ENCODE measurements around the gene MRPS5.

The MRPS5 gene

DNA sequence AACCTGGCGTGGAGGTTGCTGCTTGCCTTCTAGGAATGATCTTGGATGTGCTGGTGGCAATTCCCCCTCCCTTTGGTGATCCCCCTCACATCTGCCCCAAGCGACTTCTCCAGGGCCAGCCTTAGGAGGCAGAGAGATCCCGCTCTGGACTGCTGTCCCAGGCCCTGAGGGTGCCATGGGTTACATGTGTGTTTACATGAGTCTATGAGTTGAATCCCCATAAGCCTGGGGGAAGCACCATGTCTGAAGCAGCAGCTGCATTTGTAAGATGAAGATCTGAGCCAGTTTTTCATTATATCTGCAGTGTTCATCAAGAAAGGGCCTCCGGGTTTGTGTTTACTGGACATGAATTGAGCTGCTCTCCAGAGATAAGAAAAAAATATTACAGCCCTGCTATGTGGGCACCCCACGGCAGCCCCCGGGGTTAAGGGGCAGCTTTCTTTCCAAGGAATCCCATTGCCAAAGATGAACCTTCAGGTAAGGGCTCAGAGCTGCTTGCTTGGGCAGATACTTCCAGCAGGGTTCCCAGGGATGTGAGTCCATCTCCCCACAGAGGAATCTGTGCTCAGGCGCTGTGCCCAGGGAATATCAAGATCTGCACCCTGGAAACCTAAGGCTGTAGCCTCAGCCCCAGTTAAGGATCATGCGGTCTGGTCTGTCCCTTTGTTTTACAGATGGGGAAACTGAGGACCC lies 46.0 kb downstream of the MRPS5 start:
- H3K27me3 ChIP-seq (ENCODE audit: control insufficient read depth in 1 of 2, insufficient read depth in 2 of 2, low read length in 2 of 2), result peaks cover 5 to 11% of the 10 kb centered on the region in 2 donors
- H3K4me1 ChIP-seq (ENCODE audit: control insufficient read depth in 1 of 2, insufficient read depth in 2 of 2, low read length in 2 of 2), result peaks cover 0 to 7% of the 10 kb centered on the region in 2 donors
- no peak overlapping the region for H3K9ac ChIP-seq (ENCODE audit: low read depth in 1 of 2, low read length in 2 of 2)
- H3K27ac ChIP-seq (ENCODE audit: low read depth, low read length), result no peak overlapping the region
- H3K9me3 ChIP-seq (ENCODE audit: control insufficient read depth in 1 of 2, low read length in 2 of 2), result no peaks in the 10 kb centered on the region
- no peak overlapping the region for H3K4me3 ChIP-seq (ENCODE audit: low read depth in 1 of 2, low read length in 2 of 2)
- no peaks in the 10 kb centered on the region for H3K36me3 ChIP-seq (ENCODE audit: control insufficient read depth in 1 of 2, insufficient read depth in 2 of 2, low read length in 2 of 2)

DNA sequence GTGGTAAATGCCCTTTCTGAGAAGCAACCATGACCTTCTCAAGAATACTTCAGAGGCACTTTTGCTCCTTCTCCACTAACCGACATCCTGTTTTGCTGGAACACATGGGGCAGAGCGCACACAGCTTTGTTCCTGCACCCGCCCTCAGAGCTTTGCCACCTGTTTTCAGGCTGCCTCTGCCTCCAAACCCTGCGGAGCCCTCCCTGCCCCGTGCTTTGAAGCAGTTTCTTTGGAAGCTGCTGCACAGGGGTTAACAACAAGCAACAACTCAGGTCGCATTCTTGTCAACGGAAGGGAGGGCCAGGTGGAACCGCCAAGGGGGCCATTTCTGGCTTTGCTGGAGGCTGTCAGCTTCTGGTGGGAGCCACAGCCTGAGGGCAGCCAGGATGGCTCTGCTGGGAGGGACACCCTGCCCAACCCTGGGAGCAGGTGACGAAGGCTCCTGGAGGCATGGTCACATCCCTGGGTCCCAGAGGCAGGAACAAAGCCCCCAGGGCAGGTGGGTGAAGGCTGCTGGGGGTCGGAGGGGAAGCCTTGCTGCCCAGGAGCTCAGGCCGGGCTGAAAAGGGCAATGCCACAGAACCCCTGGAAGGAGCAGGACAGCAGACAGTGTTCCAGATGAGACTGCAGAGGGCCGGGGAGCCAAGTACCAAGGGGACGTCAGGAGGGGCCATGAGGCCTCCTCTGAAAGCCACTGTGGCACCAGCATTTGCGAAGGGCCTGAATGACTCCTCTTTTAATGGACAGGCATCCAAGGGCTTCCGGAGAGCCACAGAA lies 46.8 kb downstream of the MRPS5 start:
- Histone ChIP-seq H3K4me3 (ENCODE audit: low read depth in 1 of 2, low read length in 2 of 2) (no peak overlapping the region), H3K4me1 (ENCODE audit: control insufficient read depth in 1 of 2, insufficient read depth in 2 of 2, low read length in 2 of 2) (peaks cover 0 to 7% of the 10 kb centered on the region in 2 donors), H3K27ac (ENCODE audit: low read depth, low read length) (no peak overlapping the region), H3K9me3 (ENCODE audit: control insufficient read depth in 1 of 2, low read length in 2 of 2) (no peaks in the 10 kb centered on the region), H3K36me3 (ENCODE audit: control insufficient read depth in 1 of 2, insufficient read depth in 2 of 2, low read length in 2 of 2) (no peaks in the 10 kb centered on the region), H3K9ac (ENCODE audit: low read depth in 1 of 2, low read length in 2 of 2) (no peak overlapping the region), H3K27me3 (ENCODE audit: control insufficient read depth in 1 of 2, insufficient read depth in 2 of 2, low read length in 2 of 2) (peaks cover 5 to 11% of the 10 kb centered on the region in 2 donors)

- no peaks in the 10 kb centered on the region for H3K36me3 ChIP-seq (ENCODE audit: control insufficient read depth in 1 of 2, insufficient read depth in 2 of 2, low read length in 2 of 2)
- H3K27ac ChIP-seq (ENCODE audit: low read depth, low read length), result no peak overlapping the region
- H3K9ac ChIP-seq (ENCODE audit: low read depth in 1 of 2, low read length in 2 of 2), result no peak overlapping the region
- peaks cover 5 to 8% of the 10 kb centered on the region in 2 donors for H3K27me3 ChIP-seq (ENCODE audit: control insufficient read depth in 1 of 2, insufficient read depth in 2 of 2, low read length in 2 of 2)
- peaks cover 0 to 7% of the 10 kb centered on the region in 2 donors for H3K4me1 ChIP-seq (ENCODE audit: control insufficient read depth in 1 of 2, insufficient read depth in 2 of 2, low read length in 2 of 2)
- no peaks in the 10 kb centered on the region for H3K9me3 ChIP-seq (ENCODE audit: control insufficient read depth in 1 of 2, low read length in 2 of 2)
- H3K4me3 ChIP-seq (ENCODE audit: low read depth in 1 of 2, low read length in 2 of 2), result no peak overlapping the region
Observed at GRCh38 chr2:95073856-95074662, 47.5 kb downstream of the MRPS5 start.

DNA sequence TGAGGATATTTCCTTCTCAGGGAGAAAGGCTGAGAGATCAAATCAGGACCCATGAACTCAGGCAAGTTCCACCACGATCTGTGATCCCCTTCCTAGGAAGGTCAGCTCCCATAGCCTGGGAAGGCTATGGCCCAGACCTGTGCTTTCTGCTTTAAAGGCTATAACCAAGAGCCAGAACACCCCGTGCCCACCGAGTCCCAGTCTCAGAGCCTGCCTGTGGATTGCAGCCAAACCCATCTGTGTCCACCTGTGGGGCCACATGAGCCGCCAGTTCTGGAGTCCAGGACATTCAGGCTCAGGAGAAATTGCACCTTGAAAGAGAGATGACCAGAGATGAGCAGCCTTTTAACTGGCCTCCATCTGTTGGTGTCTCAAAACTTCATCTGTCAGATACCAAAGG lies 49.2 kb downstream of the MRPS5 start:
- Histone ChIP-seq H3K9ac (ENCODE audit: low read depth in 1 of 2, low read length in 2 of 2) (no peak overlapping the region), H3K4me1 (ENCODE audit: control insufficient read depth in 1 of 2, insufficient read depth in 2 of 2, low read length in 2 of 2) (peaks cover 0 to 7% of the 10 kb centered on the region in 2 donors), H3K9me3 (ENCODE audit: control insufficient read depth in 1 of 2, low read length in 2 of 2) (no peaks in the 10 kb centered on the region), H3K27me3 (ENCODE audit: control insufficient read depth in 1 of 2, insufficient read depth in 2 of 2, low read length in 2 of 2) (peaks cover 0 to 7% of the 10 kb centered on the region in 2 donors), H3K27ac (ENCODE audit: low read depth, low read length) (no peak overlapping the region), H3K4me3 (ENCODE audit: low read depth in 1 of 2, low read length in 2 of 2) (no peak overlapping the region), H3K36me3 (ENCODE audit: control insufficient read depth in 1 of 2, insufficient read depth in 2 of 2, low read length in 2 of 2) (no peaks in the 10 kb centered on the region)

DNA sequence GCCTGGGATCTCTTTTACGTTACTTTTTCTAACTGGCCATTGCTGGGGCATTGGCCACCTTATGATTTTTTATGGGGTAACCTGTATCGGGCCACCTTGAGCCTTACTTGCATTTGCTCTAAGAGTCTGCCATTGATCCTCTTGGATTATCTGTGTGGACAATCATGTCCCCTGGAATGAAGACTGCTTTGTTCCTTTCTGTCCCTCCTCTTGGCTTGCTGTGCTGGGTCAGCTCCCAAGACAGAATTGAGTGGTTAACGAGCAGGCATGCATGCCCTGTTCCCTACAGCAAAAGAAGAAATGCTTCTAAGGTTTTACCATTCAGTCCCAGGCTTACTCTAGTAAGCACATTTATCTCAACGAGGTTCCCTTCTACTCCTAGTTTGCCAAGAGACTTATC lies 49.8 kb downstream of the MRPS5 start:
- Histone ChIP-seq H3K4me3 (ENCODE audit: low read depth in 1 of 2, low read length in 2 of 2) (no peak overlapping the region), H3K27me3 (ENCODE audit: control insufficient read depth in 1 of 2, insufficient read depth in 2 of 2, low read length in 2 of 2) (peaks cover 0 to 7% of the 10 kb centered on the region in 2 donors), H3K9ac (ENCODE audit: low read depth in 1 of 2, low read length in 2 of 2) (no peak overlapping the region), H3K27ac (ENCODE audit: low read depth, low read length) (no peak overlapping the region), H3K9me3 (ENCODE audit: control insufficient read depth in 1 of 2, low read length in 2 of 2) (no peaks in the 10 kb centered on the region), H3K4me1 (ENCODE audit: control insufficient read depth in 1 of 2, insufficient read depth in 2 of 2, low read length in 2 of 2) (peaks cover 0 to 4% of the 10 kb centered on the region in 2 donors), H3K36me3 (ENCODE audit: control insufficient read depth in 1 of 2, insufficient read depth in 2 of 2, low read length in 2 of 2) (no peaks in the 10 kb centered on the region)

- Histone ChIP-seq H3K36me3 (ENCODE audit: control insufficient read depth in 1 of 2, insufficient read depth in 2 of 2, low read length in 2 of 2) (no peaks in the 10 kb centered on the region), H3K9me3 (ENCODE audit: control insufficient read depth in 1 of 2, low read length in 2 of 2) (no peaks in the 10 kb centered on the region), H3K4me3 (ENCODE audit: low read depth in 1 of 2, low read length in 2 of 2) (no peak overlapping the region), H3K4me1 (ENCODE audit: control insufficient read depth in 1 of 2, insufficient read depth in 2 of 2, low read length in 2 of 2) (no peaks in the 10 kb centered on the region), H3K9ac (ENCODE audit: low read depth in 1 of 2, low read length in 2 of 2) (no peak overlapping the region), H3K27ac (ENCODE audit: low read depth, low read length) (no peak overlapping the region), H3K27me3 (ENCODE audit: control insufficient read depth in 1 of 2, insufficient read depth in 2 of 2, low read length in 2 of 2) (peaks cover 0 to 3% of the 10 kb centered on the region in 2 donors)
Observed at GRCh38 chr2:95069465-95069864, 52.1 kb downstream of the MRPS5 start.

GRCh38 chr2:95068256-95068655 lies 53.4 kb downstream of the MRPS5 start:
- no peaks in the 10 kb centered on the region for H3K9me3 ChIP-seq (ENCODE audit: control insufficient read depth in 1 of 2, low read length in 2 of 2)
- H3K4me3 ChIP-seq (ENCODE audit: low read depth in 1 of 2, low read length in 2 of 2), result no peak overlapping the region
- H3K9ac ChIP-seq (ENCODE audit: low read depth in 1 of 2, low read length in 2 of 2), result no peak overlapping the region
- H3K27ac ChIP-seq (ENCODE audit: low read depth, low read length), result no peak overlapping the region
- no peaks in the 10 kb centered on the region for H3K4me1 ChIP-seq (ENCODE audit: control insufficient read depth in 1 of 2, insufficient read depth in 2 of 2, low read length in 2 of 2)
- H3K27me3 ChIP-seq (ENCODE audit: control insufficient read depth in 1 of 2, insufficient read depth in 2 of 2, low read length in 2 of 2), result peaks cover 0 to 4% of the 10 kb centered on the region in 2 donors
- H3K36me3 ChIP-seq (ENCODE audit: control insufficient read depth in 1 of 2, insufficient read depth in 2 of 2, low read length in 2 of 2), result no peaks in the 10 kb centered on the region

- Histone ChIP-seq H3K9me3 (ENCODE audit: control insufficient read depth in 1 of 2, low read length in 2 of 2) (no peaks in the 10 kb centered on the region), H3K27me3 (ENCODE audit: control insufficient read depth in 1 of 2, insufficient read depth in 2 of 2, low read length in 2 of 2) (peaks cover 0 to 8% of the 10 kb centered on the region in 2 donors), H3K36me3 (ENCODE audit: control insufficient read depth in 1 of 2, insufficient read depth in 2 of 2, low read length in 2 of 2) (no peaks in the 10 kb centered on the region), H3K9ac (ENCODE audit: low read depth in 1 of 2, low read length in 2 of 2) (no peak overlapping the region), H3K27ac (ENCODE audit: low read depth, low read length) (no peak overlapping the region), H3K4me3 (ENCODE audit: low read depth in 1 of 2, low read length in 2 of 2) (no peak overlapping the region), H3K4me1 (ENCODE audit: control insufficient read depth in 1 of 2, insufficient read depth in 2 of 2, low read length in 2 of 2) (no peaks in the 10 kb centered on the region)
Observed at GRCh38 chr2:95063086-95063958, 58.3 kb downstream of the MRPS5 start.

DNA sequence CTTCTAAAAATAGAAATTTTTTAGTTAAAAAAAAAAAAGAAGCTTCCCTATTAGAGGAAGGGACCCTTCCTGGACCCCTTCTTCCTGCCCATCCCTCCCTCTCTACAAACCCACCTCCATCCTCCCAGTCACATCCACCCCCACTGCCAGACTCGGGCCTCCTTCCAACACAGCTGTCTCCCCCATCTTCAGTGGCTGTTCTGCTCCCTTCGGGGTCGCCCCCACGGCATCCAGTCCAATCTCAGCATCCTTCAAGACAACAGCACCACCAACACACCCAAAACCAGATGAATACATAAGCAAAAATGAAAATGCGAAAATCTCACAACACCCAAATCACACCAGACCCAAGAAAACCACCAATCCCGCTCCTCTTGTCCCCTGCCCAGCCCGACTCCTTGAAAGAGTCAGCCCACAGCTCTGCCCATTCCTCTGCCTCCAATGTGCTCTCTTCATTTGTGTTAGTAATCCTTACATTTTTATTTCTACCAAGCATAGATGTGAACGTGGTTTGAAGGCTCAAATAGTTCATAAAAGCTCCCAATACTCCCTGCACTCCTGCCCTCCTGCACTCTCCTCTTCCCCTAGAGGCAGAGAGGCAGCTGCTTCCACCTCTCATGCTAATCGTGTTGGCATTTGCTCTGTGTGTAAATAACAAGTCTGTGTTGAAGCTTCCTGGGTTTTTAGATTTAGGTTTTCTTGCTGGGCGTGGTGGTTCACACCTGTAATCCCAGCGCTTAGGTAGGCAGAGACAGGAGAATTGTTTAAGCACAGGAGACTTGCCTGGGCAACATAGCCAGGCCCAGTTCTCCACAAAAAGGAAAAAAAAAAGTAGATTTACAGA lies 59.1 kb downstream of the MRPS5 start:
- H3K36me3 ChIP-seq (ENCODE audit: control insufficient read depth in 1 of 2, insufficient read depth in 2 of 2, low read length in 2 of 2), result no peaks in the 10 kb centered on the region
- H3K27ac ChIP-seq (ENCODE audit: low read depth, low read length), result no peak overlapping the region
- no peak overlapping the region for H3K9ac ChIP-seq (ENCODE audit: low read depth in 1 of 2, low read length in 2 of 2)
- H3K4me3 ChIP-seq (ENCODE audit: low read depth in 1 of 2, low read length in 2 of 2), result no peak overlapping the region
- H3K27me3 ChIP-seq (ENCODE audit: control insufficient read depth in 1 of 2, insufficient read depth in 2 of 2, low read length in 2 of 2), result peaks cover 0 to 8% of the 10 kb centered on the region in 2 donors
- H3K9me3 ChIP-seq (ENCODE audit: control insufficient read depth in 1 of 2, low read length in 2 of 2), result no peaks in the 10 kb centered on the region
- H3K4me1 ChIP-seq (ENCODE audit: control insufficient read depth in 1 of 2, insufficient read depth in 2 of 2, low read length in 2 of 2), result no peaks in the 10 kb centered on the region
